ENCODE results near the gene CRTC1.

- TF ChIP-seq EZH2phosphoT487 (IDR thresholded peaks at IDR 0.05; ENCODE audit: insufficient read depth, low read depth), result no peak
- TF ChIP-seq EZH2 (IDR thresholded peaks at IDR 0.05; ENCODE audit: insufficient read depth, poor library complexity, severe bottlenecking), result no peak
Measured at GRCh38 chr19:18653853-18654252, 29.6 kb upstream of the CRTC1 start.
